ENCODE measurements around the gene DPPA5. TPM values are rescaled to one million over a fixed set of nuclear protein-coding genes. Genes with fewer than 3 reads are reported as not detected.

The DPPA5 gene
- not detected for total RNA-seq
- under 1 TPM in 1 of 2 donors, not detected in 1; 0.68 TPM for polyA plus RNA-seq
- long read RNA-seq, donor 1 = 0 reads
- long read RNA-seq, donor 2, transcript DPPA5-201 (3 exons, 679 nt) = major isoform, 26 of 26 reads
- long read RNA-seq, donor 2, partial matches to known transcripts = 0 of 26 reads
- long read RNA-seq, donor 2, other reads (novel, unspliced or antisense) = 0 of 26 reads
- long read RNA-seq, donor 3 = 0 reads

DNA sequence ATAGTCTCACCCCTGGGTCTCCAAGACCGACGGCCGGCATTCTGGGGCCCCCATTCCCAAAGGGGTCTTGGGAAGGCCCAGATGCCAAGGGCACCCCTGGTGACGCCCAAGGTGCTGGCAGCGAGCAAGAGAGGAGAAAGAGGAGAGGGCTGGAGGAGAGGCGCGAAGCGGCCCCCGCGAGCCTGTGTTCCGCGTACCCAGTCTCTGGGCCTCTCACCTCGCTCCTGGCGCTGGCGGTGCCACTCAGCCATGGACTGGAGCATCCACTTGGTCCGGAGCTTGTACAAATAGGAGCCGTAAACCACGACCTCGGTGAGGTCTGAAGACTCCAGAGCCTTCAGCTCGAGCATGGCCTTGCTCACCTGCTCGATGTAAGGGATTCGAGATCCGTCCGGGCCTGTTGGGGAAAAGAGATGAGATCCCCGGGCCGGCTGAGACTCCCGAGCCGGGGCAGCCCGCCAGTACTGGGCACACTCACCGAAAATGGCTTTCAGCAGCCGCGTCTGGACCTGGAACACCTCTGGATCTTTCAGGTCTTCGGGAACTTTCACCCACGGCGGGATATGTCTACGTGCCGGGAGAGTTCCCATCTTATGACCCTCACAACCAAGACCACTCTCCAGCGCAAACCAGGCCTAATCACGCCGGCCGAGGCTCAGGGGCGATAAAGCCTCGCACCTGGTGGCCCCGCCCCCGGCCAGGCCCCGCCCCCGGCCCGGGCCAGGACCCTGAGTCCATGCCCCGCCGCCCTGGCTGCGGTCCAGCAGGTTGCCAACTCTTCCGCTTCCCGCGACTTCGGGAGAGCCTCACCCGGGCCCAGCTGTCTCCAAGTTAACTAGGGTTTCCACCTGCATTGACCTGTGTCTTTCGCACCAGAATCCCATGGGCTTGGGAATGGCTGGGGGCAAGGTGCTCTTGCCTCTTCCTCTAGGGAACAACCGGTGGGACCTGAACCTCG, at the start of gene DPPA5:
DPPA5 (minus strand) TSS at position 641 of the 958 bp plus-strand sequence; CDS start at position 590, 51 bp downstream.
- no peak for DNase-seq
- intact Hi-C loops (cut with DNase I) = no loop called here
- Histone ChIP-seq H3K4me3 (no peak within 1 kb of the TSS), H3K9me3 (no peaks in the 10 kb centered on the region), H3K36me3 (no peaks in the 10 kb centered on the region), H3K4me1 (ENCODE audit: insufficient read depth) (no peaks in the 10 kb centered on the region), H3K27ac (no peak within 1 kb of the TSS), H3K27me3 (no peaks in the 10 kb centered on the region)
- WGBS, 3 donors = 86 to 97% (median 87%) methylated on average over 53 to 59 of the region's 59 CpGs
- no peak for TF ChIP-seq POLR2A (IDR thresholded peaks at IDR 0.05)
- TF ChIP-seq CTCF (IDR thresholded peaks at IDR 0.05) = no peak
- TF ChIP-seq EP300 (IDR thresholded peaks at IDR 0.05) = no peak

DNA sequence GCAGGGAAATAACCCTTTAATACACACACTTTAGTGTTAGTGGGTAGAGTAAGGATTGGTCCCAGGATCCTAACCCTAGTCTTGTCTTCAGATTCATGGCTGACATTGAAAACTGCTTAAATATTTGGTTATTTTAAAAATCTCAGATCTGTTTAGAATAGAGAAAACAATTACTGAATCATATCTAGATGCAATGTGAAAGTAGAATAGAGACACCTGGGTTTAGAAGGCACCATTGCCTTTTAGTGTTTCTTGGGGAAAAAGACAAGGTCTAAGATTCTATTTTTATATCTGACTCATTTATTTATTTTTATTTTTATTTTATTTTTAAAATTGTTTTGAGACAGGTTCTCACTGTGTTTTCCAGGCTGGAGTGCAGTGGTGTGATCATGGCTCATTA, 46.6 kb upstream of the DPPA5 start:
- Histone ChIP-seq H3K4me3 (no peak overlapping the region), H3K27me3 (no peaks in the 10 kb centered on the region), H3K36me3 (no peaks in the 10 kb centered on the region), H3K4me1 (ENCODE audit: insufficient read depth) (no peaks in the 10 kb centered on the region), H3K9me3 (no peaks in the 10 kb centered on the region), H3K27ac (no peak overlapping the region)
- no peak for TF ChIP-seq CTCF (IDR thresholded peaks at IDR 0.05)
- no peak for TF ChIP-seq EP300 (IDR thresholded peaks at IDR 0.05)
- no peak for TF ChIP-seq POLR2A (IDR thresholded peaks at IDR 0.05)
- DNase-seq = no peak
- intact Hi-C loops (cut with DNase I) = no loop called here

DNA sequence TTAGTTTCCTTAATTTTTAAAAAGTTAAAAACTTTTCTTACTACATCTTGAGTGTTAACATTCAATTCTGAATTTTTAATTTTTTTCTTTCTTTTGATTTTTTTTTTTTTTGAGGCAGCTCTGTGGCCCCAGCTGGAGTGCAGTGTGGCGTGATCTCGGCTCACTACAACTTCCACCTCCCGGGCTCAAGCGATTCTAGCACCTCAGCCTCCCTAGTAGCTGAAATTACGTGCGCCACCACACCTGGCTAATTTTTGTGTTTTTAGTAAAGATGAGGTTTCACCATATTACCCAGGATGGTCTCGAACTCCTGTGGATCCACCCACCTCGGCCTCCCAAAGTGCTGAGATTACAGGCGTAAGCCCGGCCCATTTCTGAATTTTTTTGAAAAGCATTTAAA, 41.8 kb upstream of the DPPA5 start:
- 93 to 96% (median 96%) methylated on average over 10 of the region's 10 CpGs for WGBS, 3 donors
- intact Hi-C loops (cut with DNase I) = no loop called here
- H3K27ac ChIP-seq = no peak overlapping the region
- no peak for TF ChIP-seq EP300 (IDR thresholded peaks at IDR 0.05)
- no peak for TF ChIP-seq CTCF (IDR thresholded peaks at IDR 0.05)
- TF ChIP-seq POLR2A (IDR thresholded peaks at IDR 0.05) = no peak
- no peaks in the 10 kb centered on the region for H3K4me1 ChIP-seq (ENCODE audit: insufficient read depth)
- no peak for DNase-seq
- no peak overlapping the region for H3K4me3 ChIP-seq
- H3K9me3 ChIP-seq = no peaks in the 10 kb centered on the region
- no peaks in the 10 kb centered on the region for H3K36me3 ChIP-seq
- no peaks in the 10 kb centered on the region for H3K27me3 ChIP-seq

GRCh38 chr6:73394577-73395354, 40.7 kb upstream of the DPPA5 start, which contains the start of gene DDX43:
Gene DDX43 (plus strand): TSS chr6:73394828. CDS start chr6:73394906, 78 bp downstream.
- H3K27ac ChIP-seq = no peak within 1 kb of the TSS
- H3K27me3 ChIP-seq = no peaks in the 10 kb centered on the region
- peak; percentile 34 to 78 (median 66) for DNase-seq
- WGBS, 3 donors = 75 to 83% (median 83%) methylated on average over 54 of the region's 54 CpGs
- no peaks in the 10 kb centered on the region for H3K9me3 ChIP-seq
- intact Hi-C loops (cut with DNase I) = no loop called here
- TF ChIP-seq POLR2A (IDR thresholded peaks at IDR 0.05) (no peak), CTCF (IDR thresholded peaks at IDR 0.05) (no peak), EP300 (IDR thresholded peaks at IDR 0.05) (no peak)
- no peaks in the 10 kb centered on the region for H3K4me1 ChIP-seq (ENCODE audit: insufficient read depth)
- no peaks in the 10 kb centered on the region for H3K36me3 ChIP-seq
- H3K4me3 ChIP-seq = no peak within 1 kb of the TSS
